PC-9 (cell line): ENCODE data around the gene ATP13A2. TPM values are rescaled to one million over a fixed set of nuclear protein-coding genes. Genes with fewer than 3 reads are reported as not detected.
"Not testable (repeated sequence)": the region's sequence is repeated elsewhere in the genome, so short reads cannot be mapped to it uniquely, and the experiment has no call there.

ENCODE experiments used
- BruUV-seq: library from RNA; stranded (reverse); fragments of 400-500 nt; replicated peaks from 2 replicates; lab custom pipeline; 2021; lab: Mats Ljungman, UMichigan
- CTCF ChIA-PET: fragments of 300-600 bp; sonication (Branson Sonifier 250); formaldehyde crosslinking; loops from one replicate; lab custom pipeline; 2022; ENCODE audit warnings: antibody characterized with exemption; lab: Charles Lee
- POLR2A ChIA-PET: fragments of 300-600 bp; sonication (Branson Sonifier 250); formaldehyde crosslinking; loops from one replicate; lab custom pipeline; 2022; ENCODE audit warnings: antibody characterized with exemption; ENCODE audit not compliant: unreplicated experiment; lab: Charles Lee
- DNase-seq, 2 experiments: peaks; one replicate each; pipeline versions ENCODE4 v3.0.0 to v3.0.0-alpha.2; 2015 to 2022; ENCODE audit warnings: mixed read lengths in 1 of 2
- H2AFZ ChIP-seq: fragments of 200-600 bp; sonication (generic); 2 replicates; pipeline ENCODE4 v1.8.1; 2017; ENCODE audit warnings: antibody characterized with exemption
- H3F3A ChIP-seq: fragments of 200-600 bp; sonication (generic); 2 replicates; pipeline ENCODE4 v1.8.1; 2017; ENCODE audit warnings: antibody characterized with exemption, mild to moderate bottlenecking, low read depth; ENCODE audit not compliant: insufficient read depth
- H3K27ac ChIP-seq: fragments of 200-600 bp; sonication (generic); 2 replicates; pipeline ENCODE4 v1.6.1; 2016; ENCODE audit warnings: mixed run types
- H3K27me3 ChIP-seq: fragments of 200-600 bp; sonication (generic); 2 replicates; pipeline ENCODE4 v1.6.1; 2016; ENCODE audit warnings: low read depth, mixed run types; ENCODE audit not compliant: insufficient read depth
- H3K36me3 ChIP-seq: fragments of 200-600 bp; sonication (generic); 2 replicates; pipeline ENCODE4 v1.6.1; 2016; ENCODE audit warnings: low read depth, mixed run types
- H3K4me1 ChIP-seq: fragments of 200-600 bp; sonication (generic); replicated peaks from 2 replicates; pipeline ENCODE4 v1.6.1; 2016; ENCODE audit warnings: mixed run types; ENCODE audit not compliant: insufficient read depth
- H3K4me2 ChIP-seq: fragments of 200-600 bp; sonication (generic); 2 replicates; pipeline ENCODE4 v1.6.1; 2017; ENCODE audit warnings: mixed run types
- H3K4me3 ChIP-seq: fragments of 200-600 bp; sonication (generic); 2 replicates; pipeline ENCODE4 v1.6.1; 2016; ENCODE audit warnings: mixed run types
- H3K79me2 ChIP-seq: fragments of 200-600 bp; sonication (generic); 2 replicates; pipeline ENCODE4 v1.6.1; 2017; ENCODE audit warnings: low read depth, mixed run types
- H3K9me2 ChIP-seq: fragments of 200-600 bp; sonication (generic); 2 replicates; pipeline ENCODE4 v1.8.1; 2017; ENCODE audit warnings: mild to moderate bottlenecking; ENCODE audit not compliant: insufficient read depth
- H3K9me3 ChIP-seq: fragments of 200-600 bp; sonication (generic); 2 replicates; pipeline ENCODE4 v1.8.1; 2016; ENCODE audit warnings: low read depth; ENCODE audit not compliant: insufficient read depth
- H4K20me1 ChIP-seq: fragments of 200-600 bp; sonication (generic); 2 replicates; pipeline ENCODE4 v1.8.1; 2017; ENCODE audit not compliant: insufficient read depth
- EZH2 ChIP-seq: fragments of 200-600 bp; sonication (generic); IDR thresholded peaks from 2 replicates; pipeline ENCODE4 v1.8.0; 2017; ENCODE audit warnings: antibody characterized with exemption, low read depth
- intact Hi-C: fragments of 100-400 bp; cut with micrococcal nuclease; formaldehyde crosslinking; loops from one replicate; pipeline ENCODE4 v1.10.0; 2022; ENCODE audit not compliant: unreplicated experiment
- total RNA-seq: library from RNA; stranded (reverse); gene quantifications from 2 replicates; pipeline ENCODE4 v1.2.3, GENCODE V29; 2021
- TF ChIP-seq, protein P1 (sequence below): fragments of 200-600 bp; sonication (generic); conservative IDR thresholded peaks from 2 replicates; pipeline ENCODE4 v1.6.1; 2017; ENCODE audit warnings: mixed run types, antibody characterized with exemption, mild to moderate bottlenecking, moderate library complexity

Gene ATP13A2
- total RNA-seq, 1 experiment from 2014 or later = 39.9 TPM

DNA sequence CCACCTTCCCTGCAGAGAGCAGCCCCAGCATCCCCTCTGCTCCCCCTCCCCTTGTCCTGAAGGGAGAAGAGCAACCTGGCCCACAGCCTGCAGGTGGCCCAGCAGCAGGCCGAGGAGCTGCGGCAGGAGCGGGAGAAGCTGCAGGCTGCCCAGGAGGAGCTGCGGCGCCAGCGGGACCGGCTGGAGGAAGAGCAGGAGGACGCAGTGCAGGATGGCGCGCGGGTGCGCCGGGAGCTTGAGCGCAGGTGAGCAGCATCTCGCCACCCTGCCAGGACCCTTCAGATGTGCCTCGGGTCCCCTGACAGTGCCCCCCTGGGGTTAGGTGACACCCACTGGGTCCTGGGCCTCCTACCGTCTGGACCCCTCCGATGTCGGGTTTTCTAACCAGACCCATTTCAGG lies 67.7 kb downstream of the ATP13A2 start:
- no peaks in the 10 kb centered on the region for H3K4me1 ChIP-seq
- no peaks in the 10 kb centered on the region for H4K20me1 ChIP-seq
- BruUV-seq = no TSS peak
- H2AFZ ChIP-seq = no peak overlapping the region
- ChIA-PET POLR2A (no interaction called here), CTCF (interaction anchor here (0.6 kb wide), 1 partner anchor 102 kb away, joined by 3 read pairs; no protein-coding TSS in a partner anchor)
- H3K79me2 ChIP-seq = no peaks in the 10 kb centered on the region
- H3K36me3 ChIP-seq = no peaks in the 10 kb centered on the region
- no peak for DNase-seq
- intact Hi-C loops = no loop called here
- H3F3A ChIP-seq = no peaks in the 10 kb centered on the region
- no peak overlapping the region for H3K27ac ChIP-seq
- no peaks in the 10 kb centered on the region for H3K9me3 ChIP-seq
- TF ChIP-seq, protein P1, sequence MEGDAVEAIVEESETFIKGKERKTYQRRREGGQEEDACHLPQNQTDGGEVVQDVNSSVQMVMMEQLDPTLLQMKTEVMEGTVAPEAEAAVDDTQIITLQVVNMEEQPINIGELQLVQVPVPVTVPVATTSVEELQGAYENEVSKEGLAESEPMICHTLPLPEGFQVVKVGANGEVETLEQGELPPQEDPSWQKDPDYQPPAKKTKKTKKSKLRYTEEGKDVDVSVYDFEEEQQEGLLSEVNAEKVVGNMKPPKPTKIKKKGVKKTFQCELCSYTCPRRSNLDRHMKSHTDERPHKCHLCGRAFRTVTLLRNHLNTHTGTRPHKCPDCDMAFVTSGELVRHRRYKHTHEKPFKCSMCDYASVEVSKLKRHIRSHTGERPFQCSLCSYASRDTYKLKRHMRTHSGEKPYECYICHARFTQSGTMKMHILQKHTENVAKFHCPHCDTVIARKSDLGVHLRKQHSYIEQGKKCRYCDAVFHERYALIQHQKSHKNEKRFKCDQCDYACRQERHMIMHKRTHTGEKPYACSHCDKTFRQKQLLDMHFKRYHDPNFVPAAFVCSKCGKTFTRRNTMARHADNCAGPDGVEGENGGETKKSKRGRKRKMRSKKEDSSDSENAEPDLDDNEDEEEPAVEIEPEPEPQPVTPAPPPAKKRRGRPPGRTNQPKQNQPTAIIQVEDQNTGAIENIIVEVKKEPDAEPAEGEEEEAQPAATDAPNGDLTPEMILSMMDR = no peak
- TF ChIP-seq EZH2 = no peak
- no peaks in the 10 kb centered on the region for H3K27me3 ChIP-seq
- H3K9me2 ChIP-seq = no peaks in the 10 kb centered on the region
- H3K4me2 ChIP-seq = no peak overlapping the region
- H3K4me3 ChIP-seq = no peak overlapping the region

DNA sequence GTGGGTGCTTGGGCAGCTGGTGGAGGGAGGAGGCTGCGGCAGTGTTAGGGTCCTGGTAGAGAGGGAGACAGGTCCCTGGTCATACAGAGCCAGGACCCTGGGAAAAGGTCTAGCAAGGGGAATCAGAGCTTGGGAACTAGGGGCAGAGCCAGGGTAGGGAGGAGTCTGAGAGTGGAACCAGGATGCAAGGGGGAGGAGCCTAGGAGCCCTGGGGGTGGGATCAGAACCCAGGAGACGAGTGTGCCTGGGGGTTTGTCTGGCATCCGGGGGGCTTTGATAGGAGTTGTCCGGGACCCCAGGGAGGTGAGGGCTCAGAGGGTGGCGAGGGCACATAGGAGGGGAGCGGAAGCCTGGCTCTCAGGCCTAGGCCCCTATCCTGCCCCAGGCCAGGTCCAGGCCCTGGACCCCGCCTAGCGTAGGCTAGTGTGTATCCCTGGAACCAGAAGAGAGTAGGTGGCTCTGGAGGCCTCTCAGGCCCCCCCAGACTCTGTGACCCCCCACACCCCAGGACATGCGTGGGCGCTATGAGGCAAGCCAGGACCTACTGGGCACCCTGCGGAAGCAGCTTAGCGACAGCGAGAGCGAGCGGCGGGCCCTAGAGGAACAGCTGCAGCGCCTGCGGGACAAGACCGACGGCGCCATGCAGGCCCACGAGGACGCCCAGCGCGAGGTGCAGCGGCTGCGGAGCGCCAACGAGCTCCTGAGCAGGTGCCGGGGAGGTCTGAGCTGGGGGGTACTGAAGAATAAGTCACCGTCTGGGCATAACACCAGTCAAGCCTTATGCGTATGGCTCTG lies 72.1 kb downstream of the ATP13A2 start:
- H3K79me2 ChIP-seq, H3F3A ChIP-seq, DNase-seq, H3K9me3 ChIP-seq, H4K20me1 ChIP-seq, H3K4me2 ChIP-seq, H3K27me3 ChIP-seq, H3K4me3 ChIP-seq, H3K4me1 ChIP-seq, intact Hi-C loops, BruUV-seq, H3K9me2 ChIP-seq, H3K36me3 ChIP-seq, POLR2A ChIA-PET, H2AFZ ChIP-seq, H3K27ac ChIP-seq: not testable (repeated sequence)
- CTCF ChIA-PET = interaction anchor here (0.7 kb wide), 1 partner anchor 37 kb away, joined by 5 read pairs; no protein-coding TSS in a partner anchor

DNA sequence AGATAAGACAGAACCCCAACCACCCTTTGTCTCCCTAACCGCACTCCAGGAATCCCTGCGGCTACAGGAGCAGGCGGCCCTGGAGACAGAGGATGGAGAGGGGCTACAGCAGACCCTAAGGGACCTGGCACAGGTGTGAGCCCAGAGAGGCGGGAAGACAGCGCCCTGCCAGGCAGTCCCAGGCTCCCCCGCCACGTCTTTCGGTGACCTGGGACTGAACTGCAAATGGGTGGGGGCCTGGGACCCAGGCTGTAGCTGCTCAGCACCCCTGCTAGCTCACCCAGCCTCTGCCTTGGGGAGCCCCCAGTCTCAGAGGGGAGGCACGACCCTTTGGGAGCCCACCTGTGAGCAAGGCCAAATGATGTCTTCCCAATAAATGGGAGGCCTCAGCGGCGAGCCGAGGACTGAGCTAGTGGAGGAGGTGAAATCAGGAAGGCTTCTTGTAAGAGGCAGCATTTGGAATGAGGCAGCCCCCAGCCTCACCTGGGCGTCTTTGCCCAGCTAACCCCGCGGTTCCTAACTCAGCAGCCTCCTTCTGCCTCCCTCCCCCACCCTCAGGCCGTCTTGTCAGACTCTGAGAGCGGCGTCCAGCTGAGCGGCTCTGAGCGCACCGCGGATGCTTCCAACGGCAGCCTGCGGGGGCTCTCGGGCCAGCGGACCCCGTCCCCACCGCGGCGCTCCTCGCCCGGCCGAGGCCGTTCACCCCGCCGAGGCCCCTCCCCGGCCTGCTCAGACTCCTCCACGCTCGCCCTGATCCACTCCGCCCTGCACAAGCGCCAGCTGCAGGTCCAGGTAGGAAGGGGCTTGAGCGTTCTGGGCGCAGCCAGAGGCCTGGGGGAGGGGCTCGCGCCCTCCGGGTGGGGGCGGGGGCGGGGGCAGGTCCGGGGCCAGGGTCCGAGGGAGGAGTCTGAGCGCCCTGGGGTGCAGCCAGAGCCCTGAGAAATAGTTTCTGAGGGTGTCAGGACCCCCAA lies 73.1 kb downstream of the ATP13A2 start:
- intact Hi-C loops = no loop called here
- H2AFZ ChIP-seq = no peak overlapping the region
- H3K36me3 ChIP-seq = no peaks in the 10 kb centered on the region
- CTCF ChIA-PET = no interaction called here
- no peaks in the 10 kb centered on the region for H3K4me1 ChIP-seq
- H3K4me2 ChIP-seq = no peak overlapping the region
- DNase-seq = no peak
- H3K9me2 ChIP-seq = no peaks in the 10 kb centered on the region
- no TSS peak for BruUV-seq
- TF ChIP-seq, protein P1 = no peak
- no peak for TF ChIP-seq EZH2
- H3K79me2 ChIP-seq = no peaks in the 10 kb centered on the region
- no peaks in the 10 kb centered on the region for H3K9me3 ChIP-seq
- H4K20me1 ChIP-seq = no peaks in the 10 kb centered on the region
- no peaks in the 10 kb centered on the region for H3F3A ChIP-seq
- H3K27ac ChIP-seq = no peak overlapping the region
- POLR2A ChIA-PET = no interaction called here
- no peaks in the 10 kb centered on the region for H3K27me3 ChIP-seq
- H3K4me3 ChIP-seq = no peak overlapping the region

- H3K27ac ChIP-seq, BruUV-seq, H3K9me3 ChIP-seq, POLR2A ChIA-PET, H3K27me3 ChIP-seq, DNase-seq, H3F3A ChIP-seq, intact Hi-C loops, H3K9me2 ChIP-seq, H3K79me2 ChIP-seq, H3K4me2 ChIP-seq, H2AFZ ChIP-seq, H3K4me1 ChIP-seq, H4K20me1 ChIP-seq, H3K4me3 ChIP-seq, CTCF ChIA-PET, H3K36me3 ChIP-seq: not testable (repeated sequence)
These were observed 75.1 kb downstream of the ATP13A2 start for GRCh38 chr1:16936580-16936979.
